ENCODE measurements around the gene PDIK1L. TPM values are rescaled to one million over a fixed set of nuclear protein-coding genes. Genes with fewer than 3 reads are reported as not detected.

The PDIK1L gene
- total and polyA plus RNA-seq, 2 of the 8 experiments (the other 6 are each of a cell fraction or from before 2014, with no cell fraction given), result 0.95 to 4.5 TPM

GRCh38 chr1:26102119-26102518 is 9.5 kb upstream of the PDIK1L start:
- H4K20me1 ChIP-seq (replicated peaks in 1 of 2; ENCODE audit: control insufficient read depth in 1 of 2, insufficient read depth in 2 of 2, low read length in 2 of 2), result no peaks in the 10 kb centered on the region
- H4K91ac ChIP-seq (replicated peaks; ENCODE audit: insufficient read length, low read length), result no peak overlapping the region
- no peak overlapping the region for H3K4ac ChIP-seq (replicated peaks; ENCODE audit: insufficient read length, low read depth, low read length)
- ChIA-PET CTCF (ENCODE audit: partially characterized antibody) (interaction anchor here (0.6 to 11.4 kb wide), 15 partner anchors 12 to 1156 kb away, joined by 3 to 154 read pairs (median 5); partner anchors contain the start of genes C1orf232, SLC30A2 and ZNF593), POLR2A (ENCODE audit: partially characterized antibody) (interaction anchor here (1.3 kb wide), 1 partner anchor 49 kb away, joined by 3 read pairs; no protein-coding TSS in a partner anchor)
- no peak for FAIRE-seq
- no peaks in the 10 kb centered on the region for H3K4me1 ChIP-seq (replicated peaks in 1 of 4; ENCODE audit: control insufficient read depth in 3 of 4, insufficient read depth in 4 of 4, low read length in 3 of 4)
- H2AFZ ChIP-seq (ENCODE audit: low read length), result no peak overlapping the region
- no peak overlapping the region for H3K23ac ChIP-seq (ENCODE audit: insufficient read length)
- H3K27me3 ChIP-seq (replicated peaks in 1 of 4; ENCODE audit: control insufficient read depth in 3 of 4, extremely low read depth in 1 of 4, insufficient read depth in 3 of 4, low read length in 3 of 4), result no peaks in the 10 kb centered on the region; a peak in 2 of 7 replicates
- no peaks in the 10 kb centered on the region for H3K23me2 ChIP-seq (ENCODE audit: low read depth, low read length)
- H3K4me2 ChIP-seq (ENCODE audit: insufficient read depth in 1 of 2, low read depth in 2 of 2, low read length in 2 of 2), result no peak overlapping the region
- no peak overlapping the region for H3K4me3 ChIP-seq (ENCODE audit: extremely low read depth in 1 of 4, insufficient read depth in 2 of 4, low read depth in 3 of 4, low read length in 4 of 4)
- no peak overlapping the region for H4K8ac ChIP-seq (ENCODE audit: extremely low read depth, insufficient read depth, low read length)
- no peak overlapping the region for H2BK15ac ChIP-seq (ENCODE audit: low read length)
- DNase-seq (ENCODE audit: low read depth in 1 of 2, low spot score in 2 of 2), result no peak
- H2BK20ac ChIP-seq (ENCODE audit: low read length), result no peak overlapping the region
- H3K18ac ChIP-seq (ENCODE audit: extremely low read depth, low read length), result no peak overlapping the region
- no peaks in the 10 kb centered on the region for H3K79me2 ChIP-seq (ENCODE audit: control insufficient read depth in 1 of 2, insufficient read depth in 2 of 2, low read length in 2 of 2)
- no peak overlapping the region for H3K14ac ChIP-seq (ENCODE audit: insufficient read length)
- H3K79me1 ChIP-seq (ENCODE audit: low read depth, low read length), result no peaks in the 10 kb centered on the region
- H3K9ac ChIP-seq (replicated peaks in 1 of 4; ENCODE audit: extremely low read depth in 1 of 4, low read depth in 3 of 4, low read length in 3 of 4), result no peak overlapping the region
- H3K36me3 ChIP-seq (ENCODE audit: control insufficient read depth in 2 of 4, insufficient read depth in 4 of 4, low read length in 3 of 4), result no peaks in the 10 kb centered on the region
- H2BK120ac ChIP-seq (replicated peaks; ENCODE audit: low read depth, low read length), result no peak overlapping the region
- H4K5ac ChIP-seq (ENCODE audit: insufficient read length, low read depth, low read length), result no peak overlapping the region
- no peak overlapping the region for H2BK12ac ChIP-seq (ENCODE audit: low read depth, low read length)
- H3K27ac ChIP-seq (ENCODE audit: low read depth, low read length), result no peak overlapping the region
- H2BK5ac ChIP-seq (ENCODE audit: low read depth, low read length), result no peak overlapping the region
- H3K56ac ChIP-seq (replicated peaks; ENCODE audit: insufficient read length, low read depth, low read length), result no peak overlapping the region
- WGBS, 2 experiments (ENCODE audit: extremely low coverage in 1 of 2, insufficient coverage in 1 of 2, insufficient read length in 1 of 2, insufficient replicate concordance in 2 of 2, low coverage in 1 of 2, low lambda C conversion rate in 2 of 2, missing lambda C conversion rate in 1 of 2), result 78% methylated on average over 3 of the region's 3 CpGs; no CpG with 5 or more reads in 1 of the 2 experiments
- no peaks in the 10 kb centered on the region for H3K9me3 ChIP-seq (ENCODE audit: insufficient read depth in 2 of 2, low read depth in 1 of 2, low read length in 1 of 2)
- no peak overlapping the region for H2AK5ac ChIP-seq (ENCODE audit: low read depth, low read length)
- TF ChIP-seq TCF12 (IDR thresholded peaks at IDR 0.05; ENCODE audit: low read depth, low read length) (no peak), USF2 (IDR thresholded peaks at IDR 0.05; ENCODE audit: low read length) (no peak), GABPA (IDR thresholded peaks at IDR 0.05; ENCODE audit: borderline replicate concordance, insufficient read depth, low read length) (no peak), KDM5A (IDR thresholded peaks at IDR 0.05; ENCODE audit: low read length) (no peak), SAP30 (IDR thresholded peaks at IDR 0.05; ENCODE audit: insufficient read depth, insufficient replicate concordance, low read length) (no peak), E2F6 (IDR thresholded peaks at IDR 0.05) (no peak), BRCA1 (IDR thresholded peaks at IDR 0.05; ENCODE audit: low read depth, low read length) (no peak), CTCF (IDR thresholded peaks at IDR 0.05; ENCODE audit: control extremely low read depth in 1 of 3, insufficient read depth in 1 of 3, low read depth in 1 of 3, low read length in 3 of 3) (no peak), RAD21 (IDR thresholded peaks at IDR 0.05 in 1 of 2, conservative IDR thresholded peaks at IDR 0.05 in 1 of 2; ENCODE audit: low read depth in 2 of 2, low read length in 2 of 2) (no peak)
